HG03378 (cell line): Measurements from ENCODE around the gene RPP14.
"Not testable (repeated sequence)": the region's sequence is repeated elsewhere in the genome, so short reads cannot be mapped to it uniquely, and the experiment has no call there.

Experiments used
- ATAC-seq: cut with Tn5 transposase; IDR thresholded peaks from one replicate; pipeline ENCODE4 v1.9.1; 2021; ENCODE audit warnings: mild to moderate bottlenecking, moderate library complexity; ENCODE audit not compliant: unreplicated experiment

The RPP14 gene

DNA sequence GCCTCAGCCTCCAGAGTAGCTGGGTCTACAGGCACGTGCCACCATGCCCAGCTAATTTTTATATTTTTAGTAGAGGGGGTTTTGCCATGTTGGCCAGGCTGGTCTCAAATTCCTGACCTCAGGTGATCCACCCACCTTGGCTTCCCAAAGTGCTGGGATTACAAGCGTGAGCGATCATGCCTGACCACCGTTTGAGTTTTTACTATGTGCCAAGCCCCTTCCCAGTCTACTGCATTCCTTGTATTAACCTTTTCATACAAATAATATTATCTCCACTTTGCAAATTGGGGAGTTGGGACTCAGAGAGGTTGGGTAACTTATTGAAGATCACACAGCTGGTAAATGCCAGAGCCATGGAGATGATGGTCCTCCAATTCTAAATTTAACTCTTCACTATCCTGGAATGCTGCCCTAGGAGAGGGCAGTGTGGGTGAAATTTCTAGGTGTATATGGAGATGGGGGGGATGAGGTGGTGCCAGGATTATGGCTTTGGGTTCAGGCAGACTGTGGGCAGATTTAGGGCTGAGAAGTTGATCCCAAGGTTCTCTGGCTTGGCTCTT, 25.6 kb downstream of the RPP14 start:
- ATAC-seq, result no peak

- ATAC-seq, result peak; percentile 60
These were observed 26.6 kb downstream of the RPP14 start, which contains the start of gene PXK for GRCh38 chr3:58332575-58333188. PXK (plus strand) TSS chr3:58332892; CDS start chr3:58332989, 97 bp downstream.

DNA sequence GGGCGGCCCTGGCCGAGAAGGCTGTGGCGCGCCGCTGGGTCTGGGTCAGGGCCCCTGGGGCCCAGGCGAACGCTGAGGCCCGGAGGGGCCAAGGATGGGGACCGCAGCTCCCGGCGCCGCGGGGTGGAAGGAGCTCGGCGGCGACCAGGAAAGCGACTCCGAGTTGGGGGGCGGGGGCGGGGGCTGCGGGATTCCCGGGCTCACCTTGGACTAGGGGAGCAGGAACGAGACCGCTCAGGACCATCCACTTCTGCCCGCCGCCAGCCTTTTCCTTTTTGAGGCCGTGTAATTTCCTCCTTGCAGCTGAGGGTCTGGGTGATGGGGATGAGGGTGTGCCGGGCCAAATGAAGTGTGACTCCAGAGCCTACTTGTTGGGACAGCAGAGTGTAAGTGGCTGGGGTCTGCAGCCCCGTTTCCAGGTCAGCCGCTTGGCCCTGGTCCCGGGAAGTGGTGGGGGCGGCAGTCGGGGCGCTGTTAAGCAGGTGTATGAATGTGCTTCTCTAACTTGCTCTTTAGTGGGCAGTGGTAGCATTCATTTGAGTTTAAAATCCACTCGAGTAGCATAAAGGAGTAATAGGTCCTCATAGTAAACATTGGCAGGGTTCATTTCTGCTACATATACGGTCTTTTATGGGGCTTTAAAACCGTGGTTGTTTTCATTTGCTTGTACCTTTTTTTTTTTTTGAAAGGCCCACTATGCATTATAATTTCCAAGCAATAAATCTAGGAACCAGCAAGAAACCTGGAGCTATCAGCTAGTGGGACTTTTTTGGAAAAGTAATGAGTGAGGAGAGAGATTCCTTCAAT, 27.4 kb downstream of the RPP14 start:
- peak; percentile 40 for ATAC-seq

- no peak for ATAC-seq
These were observed 27.9 kb downstream of the RPP14 start for GRCh38 chr3:58334013-58334321.

GRCh38 chr3:58334506-58334884, 28.4 kb downstream of the RPP14 start:
- no peak for ATAC-seq

DNA sequence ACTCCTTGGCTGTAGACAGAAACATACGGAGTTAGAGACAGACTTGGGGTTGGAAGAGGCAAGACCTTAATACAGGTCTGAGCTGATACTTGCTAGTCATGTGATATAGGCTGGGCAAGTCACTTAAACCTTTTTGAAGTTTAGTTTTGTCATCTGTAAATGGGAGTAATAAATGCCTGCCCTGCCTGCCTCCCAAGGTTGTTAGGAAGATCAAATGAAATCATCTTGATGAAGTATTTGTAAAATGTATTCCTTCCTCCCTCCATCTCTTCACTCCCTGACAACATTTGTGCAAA, 29.6 kb downstream of the RPP14 start:
- no peak for ATAC-seq

GRCh38 chr3:58336135-58336882, 30.3 kb downstream of the RPP14 start:
- ATAC-seq, result no peak

- ATAC-seq, result no peak
These were observed 31.1 kb downstream of the RPP14 start for GRCh38 chr3:58337190-58337589.

DNA sequence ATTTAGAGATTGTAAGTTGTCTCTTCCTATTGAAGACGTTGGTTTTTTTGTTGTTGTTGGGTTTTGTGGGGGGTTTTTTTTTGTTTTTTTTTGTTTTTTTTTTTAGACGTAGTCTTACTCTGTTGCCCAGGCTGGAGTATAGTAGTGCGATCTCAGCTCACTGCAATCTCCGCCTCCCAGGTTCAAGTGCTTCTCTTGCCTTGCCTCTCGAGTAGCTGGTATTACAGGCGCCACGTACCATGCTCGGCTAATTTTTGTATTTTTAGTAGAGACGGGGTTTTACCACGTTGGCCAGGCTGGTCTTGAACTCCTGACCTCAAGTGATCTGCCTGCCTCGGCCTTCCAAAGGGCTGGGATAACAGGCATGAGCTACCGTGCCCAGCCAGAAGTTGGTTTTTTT, 33.1 kb downstream of the RPP14 start:
- not testable (repeated sequence) for ATAC-seq

DNA sequence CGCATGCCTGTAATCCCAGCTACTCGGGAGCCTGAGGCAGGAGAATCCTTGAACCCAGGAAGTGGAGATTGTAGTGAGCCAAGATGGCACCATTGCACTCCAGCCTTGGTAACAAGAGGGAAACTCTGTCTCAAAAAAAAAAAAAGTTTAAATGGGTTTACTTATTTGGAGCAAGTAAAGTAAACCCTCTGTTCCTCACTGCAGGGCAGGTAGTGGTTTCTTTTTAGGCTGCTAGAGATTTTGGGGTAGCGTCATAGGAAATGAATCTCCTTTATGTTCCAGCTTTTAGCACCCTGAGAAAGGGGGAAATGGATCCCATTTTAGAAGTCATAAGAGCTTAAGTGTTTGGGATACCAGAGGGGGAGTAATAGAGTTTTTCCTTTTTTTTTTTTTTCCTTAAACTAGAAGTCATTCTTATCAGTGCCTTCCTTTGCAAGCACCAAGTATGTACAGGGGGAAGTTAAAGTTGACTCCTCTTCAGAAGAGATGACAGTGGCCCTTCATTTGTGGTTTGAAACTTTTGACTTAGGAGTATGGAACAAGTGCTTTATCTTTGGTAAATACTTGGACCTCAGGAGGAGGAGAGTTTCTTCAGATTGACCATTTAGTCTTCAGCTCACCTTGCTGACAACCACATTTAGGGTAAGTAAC, 34.7 kb downstream of the RPP14 start:
- no peak for ATAC-seq

DNA sequence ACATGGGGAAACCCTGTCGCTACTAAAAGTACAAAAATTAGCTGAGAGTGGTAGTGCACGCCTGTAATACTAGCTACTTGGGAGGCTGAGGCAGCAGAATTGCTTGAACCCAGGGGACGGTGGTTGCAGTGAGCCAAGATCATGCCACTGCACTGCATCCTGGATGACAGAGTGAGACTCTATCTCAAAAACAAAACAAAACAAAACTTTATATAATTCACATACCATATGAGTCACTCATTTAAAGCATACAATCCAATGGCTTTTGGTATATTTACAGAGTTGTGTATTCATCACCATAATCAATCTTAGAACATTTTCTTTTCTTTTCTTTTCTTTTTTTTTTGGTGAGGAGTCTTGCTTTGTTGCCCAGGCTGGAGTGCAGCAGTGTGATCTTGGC, 35.3 kb downstream of the RPP14 start:
- no peak for ATAC-seq

DNA sequence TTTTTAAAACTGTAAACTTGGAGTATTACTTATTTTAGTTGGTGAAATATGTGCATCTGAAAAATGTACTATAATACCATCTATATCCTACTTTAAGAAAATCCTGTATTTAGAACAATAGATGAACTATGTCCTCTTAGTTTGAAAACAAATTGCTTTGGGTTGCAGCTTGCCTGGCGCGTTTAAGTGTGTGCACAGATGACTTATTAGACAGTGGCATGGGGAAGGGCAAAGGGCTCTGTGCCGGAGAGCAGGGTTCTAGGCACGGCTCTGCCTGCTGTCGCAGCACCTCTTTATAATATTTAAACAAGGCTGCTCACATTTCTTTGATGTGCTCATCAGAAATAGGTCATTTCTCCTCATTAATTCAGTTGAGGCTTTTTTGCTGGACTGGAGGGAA, 36.6 kb downstream of the RPP14 start:
- no peak for ATAC-seq

DNA sequence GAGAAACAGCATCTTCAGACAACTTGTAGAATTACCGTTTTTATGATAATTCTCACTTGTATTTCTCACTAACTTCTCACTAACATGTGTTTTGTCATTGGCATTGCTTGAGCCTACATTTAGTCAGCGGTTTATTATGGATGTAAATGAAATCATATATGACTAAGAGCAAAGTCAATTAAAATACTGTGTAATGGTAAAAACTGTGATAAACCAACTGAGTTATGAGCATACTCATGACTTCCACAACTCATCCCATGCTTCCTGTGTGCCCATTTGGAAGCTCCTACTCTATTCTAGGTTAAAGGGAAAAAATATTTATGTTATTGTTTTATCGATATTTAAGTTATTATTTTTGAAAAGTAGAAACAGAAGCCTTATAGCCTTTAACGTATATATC, 39.4 kb downstream of the RPP14 start:
- ATAC-seq, result no peak

DNA sequence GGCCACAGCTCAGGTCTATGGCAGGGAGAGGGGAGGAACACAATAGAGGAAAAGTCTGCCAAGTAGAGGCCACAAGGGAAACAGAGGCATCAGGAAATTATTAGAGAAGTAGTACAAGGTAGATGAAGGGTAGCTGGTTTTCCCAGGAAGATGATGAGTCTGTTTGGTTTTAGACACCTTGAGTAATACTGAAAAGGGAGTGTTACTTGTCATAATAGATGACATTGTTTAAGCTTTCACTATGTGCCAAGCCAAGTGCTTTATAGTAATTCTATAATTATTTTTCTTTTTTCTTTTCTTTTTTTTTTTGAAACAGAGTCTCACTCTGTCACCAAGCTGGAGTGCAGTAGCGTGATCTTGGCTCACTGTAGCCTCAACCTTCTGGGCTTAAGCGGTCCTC, 40.3 kb downstream of the RPP14 start:
- no peak for ATAC-seq

GRCh38 chr3:58347984-58348383, 41.9 kb downstream of the RPP14 start:
- no peak for ATAC-seq

- ATAC-seq, result peak; percentile 84
These were observed 44.0 kb downstream of the RPP14 start for GRCh38 chr3:58349792-58350626.

DNA sequence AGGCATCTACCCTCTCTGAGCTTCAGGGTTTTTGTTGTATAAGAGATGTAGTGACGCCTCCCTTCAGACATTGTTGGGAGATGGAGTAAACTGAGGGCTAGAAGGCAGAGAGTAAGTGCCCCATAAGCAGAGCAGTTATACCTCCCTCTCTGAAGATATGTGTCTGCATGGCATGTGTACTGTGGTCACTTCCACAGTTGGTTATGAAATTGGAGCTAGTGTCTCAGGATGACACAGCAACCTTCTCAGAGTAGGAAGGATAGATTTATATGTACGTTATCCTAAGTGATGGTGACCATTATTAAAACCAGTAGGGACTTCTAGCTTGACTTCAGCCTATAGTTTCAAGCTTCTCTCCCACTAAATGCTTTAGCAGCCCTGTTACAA, 44.6 kb downstream of the RPP14 start:
- peak; percentile 6 for ATAC-seq

- no peak for ATAC-seq
These were observed 45.9 kb downstream of the RPP14 start for GRCh38 chr3:58351920-58352319.

GRCh38 chr3:58352626-58353025, 46.6 kb downstream of the RPP14 start:
- no peak for ATAC-seq

- ATAC-seq, result no peak
These were observed 47.9 kb downstream of the RPP14 start for GRCh38 chr3:58353722-58354553.
